MM.1S (cell line): Measurements from ENCODE around the gene CACNA1C.

Experiments used
- CTCF ChIP-seq: fragments of 300-600 bp; sonication (generic); IDR thresholded peaks from 2 replicates; pipeline ENCODE4 v1.5.1; 2016; ENCODE audit warnings: antibody characterized with exemption, low read length, mixed read lengths
- EZH2 ChIP-seq: fragments of 300-600 bp; sonication (generic); optimal IDR thresholded peaks from 2 replicates; pipeline ENCODE3; 2017; ENCODE audit warnings: low read depth, mild to moderate bottlenecking, antibody characterized with exemption, low read length, mixed read lengths

DNA sequence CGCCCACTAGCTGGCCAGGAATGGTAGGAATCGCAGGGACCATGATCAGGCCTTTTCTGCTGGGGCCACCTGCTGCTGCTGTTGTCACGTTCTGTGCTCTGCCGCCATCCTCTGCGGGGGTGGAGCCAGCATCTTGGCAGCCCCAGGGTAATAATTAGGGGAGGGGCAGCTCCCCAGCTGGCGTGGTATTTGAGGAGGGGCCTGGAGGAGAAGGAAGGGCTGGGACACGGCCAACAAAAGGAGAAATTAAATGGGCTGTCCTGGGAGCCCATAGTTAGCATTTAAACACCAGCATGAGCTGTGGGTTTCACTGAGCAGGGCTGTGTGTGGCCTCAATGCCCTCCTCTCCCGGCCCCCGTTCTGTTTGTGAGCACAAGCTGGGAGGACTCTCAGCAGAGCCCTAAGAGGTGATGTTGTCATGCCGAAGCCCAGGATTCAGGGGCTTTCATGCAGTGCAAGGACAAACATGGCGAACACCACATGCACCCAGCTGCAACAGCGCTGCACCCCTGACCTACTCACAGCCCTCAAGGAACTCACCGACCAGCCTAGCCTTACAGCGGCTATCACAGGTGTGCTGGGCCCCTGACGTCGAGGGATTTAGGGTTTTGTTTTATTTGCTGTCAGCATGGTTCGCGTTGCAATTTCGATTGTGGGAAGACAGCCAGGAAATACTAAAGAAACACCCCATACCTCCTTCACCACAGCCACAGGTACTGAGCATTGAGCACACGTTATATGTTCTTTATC, 324.3 kb downstream of the CACNA1C start:
- no peak for TF ChIP-seq EZH2
- no peak for TF ChIP-seq CTCF
